ENCODE data around the gene ETV3L. TPM values are rescaled to one million over a fixed set of nuclear protein-coding genes. Genes with fewer than 3 reads are reported as not detected.

Gene ETV3L
- total and polyA plus RNA-seq, 2 experiments from 2014 or later = not detected

DNA sequence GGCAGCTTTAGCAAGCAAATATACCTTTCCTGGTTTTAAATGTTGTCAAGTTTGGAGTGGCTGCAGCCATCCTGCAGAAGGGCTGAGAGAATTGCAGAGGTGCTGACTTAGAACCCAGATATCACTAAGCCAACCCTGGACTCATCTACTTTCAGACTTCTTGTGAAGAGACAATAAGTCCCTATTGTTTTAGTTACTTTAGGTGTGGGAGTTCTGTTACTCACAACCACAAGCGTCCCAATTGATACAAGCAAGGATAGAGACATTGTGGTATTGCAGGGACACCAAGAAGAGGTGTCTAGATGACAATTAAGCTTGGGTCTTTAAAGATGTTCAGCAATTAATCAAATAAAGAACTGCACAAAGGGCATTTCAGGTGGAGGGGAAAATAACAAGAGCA, 47.4 kb upstream of the ETV3L start:
- Histone ChIP-seq H3K9me2 (ENCODE audit: insufficient read depth) (no peaks in the 10 kb centered on the region; the same call in 1 of the 2 replicates), H3K79me2 (replicated peaks; ENCODE audit: insufficient read depth) (no peaks in the 10 kb centered on the region), H3F3A (replicated peaks; ENCODE audit: low read depth) (no peaks in the 10 kb centered on the region), H4K20me1 (replicated peaks; ENCODE audit: insufficient read depth) (no peaks in the 10 kb centered on the region), H3K4me1 (ENCODE audit: insufficient read depth) (peaks cover 8% of the 10 kb centered on the region), H3K27ac (ENCODE audit: low read depth) (no peak overlapping the region), H3K4me3 (no peak overlapping the region), H3K4me2 (no peak overlapping the region), H3K27me3 (ENCODE audit: insufficient read depth) (peaks cover 4% of the 10 kb centered on the region; the same call in 1 of the 2 replicates), H3K36me3 (ENCODE audit: insufficient read depth) (no peaks in the 10 kb centered on the region), H2AFZ (no peak overlapping the region)
- Mint-ChIP-seq H3K4me3 (no peak overlapping the region), H3K27ac (no peak overlapping the region), H3K36me3 (ENCODE audit: low read depth) (no peaks in the 10 kb centered on the region), H3K9me3 (no peaks in the 10 kb centered on the region), H3K27me3 (ENCODE audit: insufficient read depth, low read depth, poor library complexity) (peaks cover 3% of the 10 kb centered on the region), H3K4me1 (peaks cover 7% of the 10 kb centered on the region; the same call in 2 of the 3 replicates)
- DNase-seq (ENCODE audit: low spot score) (no peak), ATAC-seq (no peak)
- no peak for TF ChIP-seq STAT1 (IDR thresholded peaks at IDR 0.05; ENCODE audit: unreplicated experiment)
- TF ChIP-seq EZH2 (IDR thresholded peaks at IDR 0.05; ENCODE audit: low read depth, unreplicated experiment) = no peak
- TF ChIP-seq, protein P1, sequence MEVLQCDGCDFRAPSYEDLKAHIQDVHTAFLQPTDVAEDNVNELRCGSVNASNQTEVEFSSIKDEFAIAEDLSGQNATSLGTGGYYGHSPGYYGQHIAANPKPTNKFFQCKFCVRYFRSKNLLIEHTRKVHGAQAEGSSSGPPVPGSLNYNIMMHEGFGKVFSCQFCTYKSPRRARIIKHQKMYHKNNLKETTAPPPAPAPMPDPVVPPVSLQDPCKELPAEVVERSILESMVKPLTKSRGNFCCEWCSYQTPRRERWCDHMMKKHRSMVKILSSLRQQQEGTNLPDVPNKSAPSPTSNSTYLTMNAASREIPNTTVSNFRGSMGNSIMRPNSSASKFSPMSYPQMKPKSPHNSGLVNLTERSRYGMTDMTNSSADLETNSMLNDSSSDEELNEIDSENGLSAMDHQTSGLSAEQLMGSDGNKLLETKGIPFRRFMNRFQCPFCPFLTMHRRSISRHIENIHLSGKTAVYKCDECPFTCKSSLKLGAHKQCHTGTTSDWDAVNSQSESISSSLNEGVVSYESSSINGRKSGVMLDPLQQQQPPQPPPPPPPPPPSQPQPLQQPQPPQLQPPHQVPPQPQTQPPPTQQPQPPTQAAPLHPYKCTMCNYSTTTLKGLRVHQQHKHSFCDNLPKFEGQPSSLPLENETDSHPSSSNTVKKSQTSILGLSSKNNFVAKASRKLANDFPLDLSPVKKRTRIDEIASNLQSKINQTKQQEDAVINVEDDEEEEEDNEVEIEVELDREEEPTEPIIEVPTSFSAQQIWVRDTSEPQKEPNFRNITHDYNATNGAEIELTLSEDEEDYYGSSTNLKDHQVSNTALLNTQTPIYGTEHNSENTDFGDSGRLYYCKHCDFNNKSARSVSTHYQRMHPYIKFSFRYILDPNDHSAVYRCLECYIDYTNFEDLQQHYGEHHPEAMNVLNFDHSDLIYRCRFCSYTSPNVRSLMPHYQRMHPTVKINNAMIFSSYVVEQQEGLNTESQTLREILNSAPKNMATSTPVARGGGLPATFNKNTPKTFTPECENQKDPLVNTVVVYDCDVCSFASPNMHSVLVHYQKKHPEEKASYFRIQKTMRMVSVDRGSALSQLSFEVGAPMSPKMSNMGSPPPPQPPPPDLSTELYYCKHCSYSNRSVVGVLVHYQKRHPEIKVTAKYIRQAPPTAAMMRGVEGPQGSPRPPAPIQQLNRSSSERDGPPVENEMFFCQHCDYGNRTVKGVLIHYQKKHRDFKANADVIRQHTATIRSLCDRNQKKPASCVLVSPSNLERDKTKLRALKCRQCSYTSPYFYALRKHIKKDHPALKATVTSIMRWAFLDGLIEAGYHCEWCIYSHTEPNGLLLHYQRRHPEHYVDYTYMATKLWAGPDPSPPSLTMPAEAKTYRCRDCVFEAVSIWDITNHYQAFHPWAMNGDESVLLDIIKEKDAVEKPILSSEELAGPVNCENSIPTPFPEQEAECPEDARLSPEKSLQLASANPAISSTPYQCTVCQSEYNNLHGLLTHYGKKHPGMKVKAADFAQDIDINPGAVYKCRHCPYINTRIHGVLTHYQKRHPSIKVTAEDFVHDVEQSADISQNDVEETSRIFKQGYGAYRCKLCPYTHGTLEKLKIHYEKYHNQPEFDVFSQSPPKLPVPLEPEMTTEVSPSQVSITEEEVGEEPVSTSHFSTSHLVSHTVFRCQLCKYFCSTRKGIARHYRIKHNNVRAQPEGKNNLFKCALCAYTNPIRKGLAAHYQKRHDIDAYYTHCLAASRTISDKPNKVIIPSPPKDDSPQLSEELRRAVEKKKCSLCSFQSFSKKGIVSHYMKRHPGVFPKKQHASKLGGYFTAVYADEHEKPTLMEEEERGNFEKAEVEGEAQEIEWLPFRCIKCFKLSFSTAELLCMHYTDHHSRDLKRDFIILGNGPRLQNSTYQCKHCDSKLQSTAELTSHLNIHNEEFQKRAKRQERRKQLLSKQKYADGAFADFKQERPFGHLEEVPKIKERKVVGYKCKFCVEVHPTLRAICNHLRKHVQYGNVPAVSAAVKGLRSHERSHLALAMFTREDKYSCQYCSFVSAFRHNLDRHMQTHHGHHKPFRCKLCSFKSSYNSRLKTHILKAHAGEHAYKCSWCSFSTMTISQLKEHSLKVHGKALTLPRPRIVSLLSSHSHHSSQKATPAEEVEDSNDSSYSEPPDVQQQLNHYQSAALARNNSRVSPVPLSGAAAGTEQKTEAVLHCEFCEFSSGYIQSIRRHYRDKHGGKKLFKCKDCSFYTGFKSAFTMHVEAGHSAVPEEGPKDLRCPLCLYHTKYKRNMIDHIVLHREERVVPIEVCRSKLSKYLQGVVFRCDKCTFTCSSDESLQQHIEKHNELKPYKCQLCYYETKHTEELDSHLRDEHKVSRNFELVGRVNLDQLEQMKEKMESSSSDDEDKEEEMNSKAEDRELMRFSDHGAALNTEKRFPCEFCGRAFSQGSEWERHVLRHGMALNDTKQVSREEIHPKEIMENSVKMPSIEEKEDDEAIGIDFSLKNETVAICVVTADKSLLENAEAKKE (CRISPR knock-in tag; IDR thresholded peaks at IDR 0.05) = no peak
- TF ChIP-seq, protein P2, sequence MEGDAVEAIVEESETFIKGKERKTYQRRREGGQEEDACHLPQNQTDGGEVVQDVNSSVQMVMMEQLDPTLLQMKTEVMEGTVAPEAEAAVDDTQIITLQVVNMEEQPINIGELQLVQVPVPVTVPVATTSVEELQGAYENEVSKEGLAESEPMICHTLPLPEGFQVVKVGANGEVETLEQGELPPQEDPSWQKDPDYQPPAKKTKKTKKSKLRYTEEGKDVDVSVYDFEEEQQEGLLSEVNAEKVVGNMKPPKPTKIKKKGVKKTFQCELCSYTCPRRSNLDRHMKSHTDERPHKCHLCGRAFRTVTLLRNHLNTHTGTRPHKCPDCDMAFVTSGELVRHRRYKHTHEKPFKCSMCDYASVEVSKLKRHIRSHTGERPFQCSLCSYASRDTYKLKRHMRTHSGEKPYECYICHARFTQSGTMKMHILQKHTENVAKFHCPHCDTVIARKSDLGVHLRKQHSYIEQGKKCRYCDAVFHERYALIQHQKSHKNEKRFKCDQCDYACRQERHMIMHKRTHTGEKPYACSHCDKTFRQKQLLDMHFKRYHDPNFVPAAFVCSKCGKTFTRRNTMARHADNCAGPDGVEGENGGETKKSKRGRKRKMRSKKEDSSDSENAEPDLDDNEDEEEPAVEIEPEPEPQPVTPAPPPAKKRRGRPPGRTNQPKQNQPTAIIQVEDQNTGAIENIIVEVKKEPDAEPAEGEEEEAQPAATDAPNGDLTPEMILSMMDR (conservative IDR thresholded peaks at IDR 0.05; ENCODE audit: low read depth in 2 of 2) = no peak
- no peak for TF ChIP-seq ETS1 (IDR thresholded peaks at IDR 0.05)
- TF ChIP-seq CREB1 (CRISPR knock-in tag; IDR thresholded peaks at IDR 0.05; ENCODE audit: low read depth) = no peak
- TF ChIP-seq POLR2AphosphoS5 (IDR thresholded peaks at IDR 0.05; ENCODE audit: low read depth) = no peak
- TF ChIP-seq JUNB (IDR thresholded peaks at IDR 0.05; ENCODE audit: unreplicated experiment) = no peak
- no peak for TF ChIP-seq ZNF331 (CRISPR knock-in tag; IDR thresholded peaks at IDR 0.05; ENCODE audit: low read depth)
- TF ChIP-seq, protein P3, sequence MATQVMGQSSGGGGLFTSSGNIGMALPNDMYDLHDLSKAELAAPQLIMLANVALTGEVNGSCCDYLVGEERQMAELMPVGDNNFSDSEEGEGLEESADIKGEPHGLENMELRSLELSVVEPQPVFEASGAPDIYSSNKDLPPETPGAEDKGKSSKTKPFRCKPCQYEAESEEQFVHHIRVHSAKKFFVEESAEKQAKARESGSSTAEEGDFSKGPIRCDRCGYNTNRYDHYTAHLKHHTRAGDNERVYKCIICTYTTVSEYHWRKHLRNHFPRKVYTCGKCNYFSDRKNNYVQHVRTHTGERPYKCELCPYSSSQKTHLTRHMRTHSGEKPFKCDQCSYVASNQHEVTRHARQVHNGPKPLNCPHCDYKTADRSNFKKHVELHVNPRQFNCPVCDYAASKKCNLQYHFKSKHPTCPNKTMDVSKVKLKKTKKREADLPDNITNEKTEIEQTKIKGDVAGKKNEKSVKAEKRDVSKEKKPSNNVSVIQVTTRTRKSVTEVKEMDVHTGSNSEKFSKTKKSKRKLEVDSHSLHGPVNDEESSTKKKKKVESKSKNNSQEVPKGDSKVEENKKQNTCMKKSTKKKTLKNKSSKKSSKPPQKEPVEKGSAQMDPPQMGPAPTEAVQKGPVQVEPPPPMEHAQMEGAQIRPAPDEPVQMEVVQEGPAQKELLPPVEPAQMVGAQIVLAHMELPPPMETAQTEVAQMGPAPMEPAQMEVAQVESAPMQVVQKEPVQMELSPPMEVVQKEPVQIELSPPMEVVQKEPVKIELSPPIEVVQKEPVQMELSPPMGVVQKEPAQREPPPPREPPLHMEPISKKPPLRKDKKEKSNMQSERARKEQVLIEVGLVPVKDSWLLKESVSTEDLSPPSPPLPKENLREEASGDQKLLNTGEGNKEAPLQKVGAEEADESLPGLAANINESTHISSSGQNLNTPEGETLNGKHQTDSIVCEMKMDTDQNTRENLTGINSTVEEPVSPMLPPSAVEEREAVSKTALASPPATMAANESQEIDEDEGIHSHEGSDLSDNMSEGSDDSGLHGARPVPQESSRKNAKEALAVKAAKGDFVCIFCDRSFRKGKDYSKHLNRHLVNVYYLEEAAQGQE (IDR thresholded peaks at IDR 0.05; ENCODE audit: unreplicated experiment) = no peak
- TF ChIP-seq ZNF114 (CRISPR knock-in tag; IDR thresholded peaks at IDR 0.05) = no peak
- no peak for TF ChIP-seq EZH2phosphoT487 (IDR thresholded peaks at IDR 0.05; ENCODE audit: unreplicated experiment)
- TF ChIP-seq NANOG (IDR thresholded peaks at IDR 0.05; ENCODE audit: borderline replicate concordance) = no peak
